Stimulated activated CD4-positive, alpha-beta T cell treated with anti-CD3 and anti-CD28 coated beads, Interleukin-1b, Interleukin-23, amount 100 ng/mL, for 48 hours (primary cell): ENCODE data around the gene ATP11A.

ENCODE experiments used
- DNase-seq: peaks from one replicate; pipeline ENCODE4 v3.0.0-alpha.2; 2020

ATP11A gene

GRCh38 chr13:112899281-112900225 is 209.7 kb downstream of the ATP11A start:
- DNase-seq: no peak

DNA sequence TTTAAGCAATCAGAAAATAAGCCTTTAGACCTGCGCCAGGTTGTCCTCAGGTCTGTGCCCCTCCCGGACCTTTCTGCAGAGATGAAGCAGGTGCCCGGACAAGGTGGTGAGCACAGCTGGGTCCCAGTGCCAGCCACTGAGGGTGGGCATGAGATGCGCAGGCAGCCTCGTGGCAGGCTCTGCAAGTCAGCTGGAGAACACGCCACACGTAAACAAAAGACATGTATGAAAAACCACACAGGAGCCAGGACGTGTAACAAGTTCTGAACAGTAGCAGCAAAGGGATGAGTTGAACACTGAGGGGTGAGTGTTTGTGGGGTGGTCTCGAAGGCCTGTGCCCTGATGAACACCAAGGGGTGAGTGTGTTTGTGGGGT is 210.4 kb downstream of the ATP11A start:
- no peak for DNase-seq

DNA sequence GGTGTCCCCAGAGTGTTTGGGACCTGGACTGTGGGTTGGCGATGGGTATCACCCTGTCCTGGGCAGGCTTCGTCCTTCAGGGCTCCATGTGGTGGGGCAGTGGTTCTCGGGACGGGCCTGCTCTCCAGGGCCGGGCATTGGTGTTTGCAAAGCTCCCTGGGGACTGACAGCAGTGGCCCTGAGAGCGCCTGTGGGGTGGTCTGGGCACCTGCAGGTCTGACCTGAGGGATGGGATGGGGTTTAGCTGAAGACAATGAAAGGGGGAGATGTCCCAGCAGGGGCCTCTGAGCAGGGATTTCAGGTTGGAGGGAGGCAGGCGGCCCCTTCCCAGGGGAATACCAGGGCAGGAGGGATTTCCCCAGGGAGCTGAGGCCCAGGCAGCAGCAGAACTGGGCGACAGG is 210.9 kb downstream of the ATP11A start:
- DNase-seq: no peak

- DNase-seq: no peak
Observed at GRCh38 chr13:112902101-112902651, 212.3 kb downstream of the ATP11A start.

- DNase-seq: no peak
Observed at GRCh38 chr13:112902669-112903068, 212.8 kb downstream of the ATP11A start.

DNA sequence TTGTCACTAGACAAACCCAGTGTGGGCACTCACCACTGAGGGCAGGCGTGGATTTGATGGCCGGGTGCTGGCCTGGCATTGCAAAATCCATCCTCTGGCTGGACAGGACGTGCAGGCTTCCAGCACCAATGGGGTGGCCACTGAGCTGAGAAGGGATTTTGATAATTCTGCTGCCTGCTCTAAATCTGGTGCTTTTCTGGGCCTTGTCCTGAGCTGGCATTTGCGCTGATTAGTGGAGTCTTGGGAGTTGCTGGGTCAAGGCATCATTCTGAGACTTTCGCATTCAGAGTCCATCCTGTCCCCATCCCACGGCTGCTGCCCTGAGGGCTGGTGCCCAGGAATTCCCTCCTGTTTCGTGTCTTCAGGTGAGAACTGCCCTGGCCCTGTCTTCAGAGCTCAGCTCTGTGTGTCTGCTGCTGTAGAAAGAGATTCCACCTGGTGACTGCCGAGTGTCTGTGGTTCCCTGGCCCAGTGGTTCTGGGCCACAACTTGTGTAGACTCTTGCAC is 213.3 kb downstream of the ATP11A start:
- DNase-seq: no peak

DNA sequence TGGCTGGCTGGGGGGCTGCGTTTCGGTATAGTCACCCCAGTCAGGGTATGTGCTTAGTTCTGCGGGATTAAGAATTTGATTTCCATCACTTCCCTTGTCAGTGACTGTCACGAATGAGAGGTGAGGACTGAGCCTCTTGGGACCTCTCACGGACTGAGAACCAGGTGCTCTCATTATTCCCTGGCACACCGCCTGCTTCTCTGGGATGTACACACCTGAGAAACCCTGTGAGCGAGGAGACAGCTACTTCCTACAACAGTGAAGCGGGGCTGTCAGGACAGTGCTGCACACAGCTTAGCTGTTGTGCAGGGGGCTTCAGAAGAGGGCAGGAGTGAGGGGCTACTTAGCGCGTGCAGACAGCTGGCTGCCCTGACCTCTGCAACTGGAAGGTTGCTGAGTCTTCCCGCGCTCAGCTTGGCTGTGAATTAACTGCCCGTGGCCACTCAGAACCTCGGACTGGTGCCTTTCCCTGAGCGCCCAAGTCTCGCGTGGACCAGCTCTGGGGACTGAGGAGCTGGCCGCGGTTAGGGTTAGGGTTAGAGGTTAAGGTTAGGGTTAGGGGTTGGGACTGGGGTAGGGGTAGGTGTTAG is 213.9 kb downstream of the ATP11A start:
- no peak for DNase-seq

DNA sequence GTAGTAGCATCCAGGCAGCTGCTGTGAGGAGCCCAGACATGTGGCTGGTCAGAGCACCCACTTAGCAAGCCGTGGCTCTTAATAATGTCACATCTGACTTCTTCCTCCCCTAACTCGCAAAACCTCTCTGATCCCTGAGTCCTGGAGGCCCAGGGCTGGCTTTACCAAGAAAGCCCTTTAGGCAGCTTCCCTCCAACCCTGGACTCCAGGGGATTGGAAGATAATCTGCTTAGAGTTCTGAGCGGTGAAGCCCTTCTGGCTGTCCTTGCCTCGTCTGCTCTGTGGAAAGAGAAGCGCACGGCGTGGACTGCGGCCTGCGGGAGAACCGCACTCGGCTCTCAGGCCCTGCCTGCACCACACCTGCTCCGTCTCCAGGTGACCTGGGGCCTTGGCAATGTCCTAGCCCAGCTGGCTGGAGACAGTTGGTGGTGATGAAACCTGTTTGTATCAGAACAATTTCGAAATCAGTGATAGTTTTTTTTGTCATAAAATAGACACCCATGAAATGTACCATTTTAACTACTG is 214.7 kb downstream of the ATP11A start:
- DNase-seq: no peak

GRCh38 chr13:112905086-112905485 is 215.2 kb downstream of the ATP11A start:
- no peak for DNase-seq

GRCh38 chr13:112905619-112905989 is 215.8 kb downstream of the ATP11A start:
- no peak for DNase-seq

DNA sequence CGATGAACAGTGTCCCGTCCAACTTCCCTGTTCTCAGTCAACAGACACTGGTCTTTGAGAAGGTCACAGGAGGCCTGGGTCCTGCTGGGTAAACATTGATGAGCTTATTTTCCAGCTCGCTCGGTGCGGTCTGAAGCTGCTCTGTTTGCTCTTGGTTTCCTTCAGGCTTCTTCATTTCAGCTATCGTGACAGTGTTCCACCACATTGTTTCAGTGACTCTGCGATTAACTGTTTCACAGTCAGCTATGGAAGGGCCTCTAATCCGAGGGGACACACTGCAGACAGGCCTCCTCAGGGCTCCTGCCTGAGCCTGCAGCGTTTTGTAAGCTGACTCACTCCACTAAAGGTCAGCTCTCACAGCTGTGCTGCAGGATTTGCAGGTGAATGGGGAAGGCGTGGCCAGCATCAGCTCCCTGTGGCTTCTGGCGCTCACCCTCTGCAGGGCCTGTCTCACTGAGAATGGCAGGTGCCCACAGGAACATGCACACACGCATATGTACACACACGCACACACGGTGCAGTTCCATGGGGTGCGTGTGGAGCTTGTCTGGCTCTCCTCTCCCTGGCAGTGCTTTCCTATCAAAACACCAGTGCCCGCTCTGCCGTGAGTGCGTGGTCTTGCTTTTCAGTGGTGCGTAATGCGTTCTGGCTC is 216.3 kb downstream of the ATP11A start:
- no peak for DNase-seq

DNA sequence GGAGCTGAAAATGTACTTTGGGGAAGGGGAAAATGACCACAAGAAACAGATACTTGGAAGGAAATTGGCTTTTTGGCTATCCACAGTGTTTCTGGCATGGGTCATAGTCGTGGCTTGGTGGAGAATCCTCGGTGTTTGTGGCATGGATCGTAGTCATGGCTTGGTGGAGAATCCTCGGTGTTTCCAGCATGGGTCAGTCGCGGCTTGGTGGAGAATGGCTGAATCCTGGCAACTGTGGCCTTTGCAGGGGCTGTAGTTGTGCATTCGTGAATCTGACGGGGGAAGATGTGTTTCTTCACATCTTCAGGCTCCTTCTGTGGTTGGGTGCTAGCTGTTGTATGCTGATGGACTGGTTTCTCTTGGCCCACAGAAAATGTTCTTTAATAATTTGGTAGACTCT is 217.4 kb downstream of the ATP11A start:
- DNase-seq: no peak

DNA sequence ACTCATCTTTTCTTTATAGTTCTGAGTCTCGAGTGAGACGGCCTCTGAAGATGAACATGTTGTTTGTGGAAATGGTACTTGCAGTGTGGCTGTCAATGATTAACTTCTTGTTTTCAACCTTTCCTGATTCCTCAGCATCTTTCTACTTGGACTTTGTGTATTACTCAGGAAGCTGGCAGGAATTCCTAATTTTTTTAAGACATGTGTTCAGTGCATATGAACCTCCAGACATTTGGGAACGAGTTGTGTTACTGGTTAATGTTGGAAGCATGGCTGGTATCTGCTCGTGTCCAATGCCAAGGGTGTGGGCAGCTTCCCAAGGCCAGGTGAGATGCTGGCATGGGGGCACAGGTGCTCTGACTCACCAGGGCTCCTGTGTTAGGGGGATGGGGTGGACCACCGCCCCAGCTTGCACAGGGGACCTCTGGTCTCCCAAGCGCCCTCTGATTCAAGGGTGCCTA is 218.1 kb downstream of the ATP11A start:
- no peak for DNase-seq

GRCh38 chr13:112908342-112908741 is 218.5 kb downstream of the ATP11A start:
- DNase-seq: no peak

GRCh38 chr13:112910016-112910415 is 220.2 kb downstream of the ATP11A start:
- no peak for DNase-seq

DNA sequence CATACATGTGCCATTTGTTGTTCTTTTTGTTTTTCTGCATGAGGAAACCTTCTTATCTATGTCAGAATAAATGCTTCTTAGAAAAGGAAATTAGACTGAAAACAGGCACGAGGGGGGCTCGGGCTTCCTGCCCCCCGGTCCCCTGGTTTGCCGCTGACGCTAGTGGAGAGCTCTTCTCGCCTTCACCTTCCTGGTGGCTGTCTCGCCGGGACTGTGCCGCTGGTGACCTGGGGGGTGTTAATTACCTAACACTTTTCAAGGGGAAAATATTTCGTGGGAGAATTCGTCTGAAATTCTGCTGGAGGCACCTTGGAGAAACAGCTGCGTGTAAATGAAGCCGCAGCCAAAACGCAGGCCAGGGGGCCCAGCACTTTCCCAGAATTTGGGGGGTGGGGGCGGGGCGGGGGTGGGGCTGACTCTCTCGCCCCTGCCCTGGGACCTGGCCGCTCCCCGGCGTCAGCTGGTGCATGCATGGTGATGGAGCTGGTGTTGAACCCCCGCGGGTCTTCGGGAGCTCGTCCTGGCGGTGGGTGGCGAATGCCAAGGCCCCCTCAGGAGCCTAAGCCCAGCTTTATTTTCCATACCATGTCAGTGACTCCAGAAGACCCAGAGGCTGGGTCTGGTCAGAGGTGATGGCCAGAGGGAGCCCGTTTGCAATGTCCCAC is 220.9 kb downstream of the ATP11A start:
- DNase-seq: no peak

- DNase-seq: no peak
Observed at GRCh38 chr13:112911285-112911701, 221.5 kb downstream of the ATP11A start.

DNA sequence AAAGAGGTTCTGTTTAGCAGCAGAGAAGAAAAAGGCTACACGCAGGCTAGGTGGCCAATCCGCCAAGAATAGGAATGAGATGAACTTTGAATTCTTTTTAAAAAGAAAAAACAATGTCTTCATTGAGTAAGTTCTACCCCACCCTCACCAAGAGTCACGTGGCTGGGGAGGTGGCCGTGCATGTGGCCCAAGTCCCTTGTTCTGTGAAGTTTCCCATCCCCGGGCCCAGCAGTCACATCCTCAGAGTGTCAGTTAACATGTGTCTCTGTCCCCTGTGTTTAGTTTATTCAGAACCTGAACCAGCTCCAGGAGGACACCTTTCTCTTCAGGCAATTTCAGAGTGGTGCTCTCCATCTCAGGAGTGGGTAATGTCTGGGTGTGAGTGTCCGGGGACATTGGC is 222.0 kb downstream of the ATP11A start:
- DNase-seq: no peak

- DNase-seq: no peak
Observed at GRCh38 chr13:112912726-112913440, 223.0 kb downstream of the ATP11A start.

- no peak for DNase-seq
Observed at GRCh38 chr13:112916296-112916695, 226.5 kb downstream of the ATP11A start.

GRCh38 chr13:112917056-112917664 is 227.3 kb downstream of the ATP11A start:
- DNase-seq: no peak
